Activated CD4-positive, alpha-beta memory T cell treated with anti-CD3 and anti-CD28 coated beads, Interleukin-2, amount 10 ng/mL, durations not matched to agents 7 days and 5 days (primary cell): ENCODE data around the gene ERCC4. TPM values are rescaled to one million over a fixed set of nuclear protein-coding genes. Genes with fewer than 3 reads are reported as not detected.
"Not testable (repeated sequence)": the region's sequence is repeated elsewhere in the genome, so short reads cannot be mapped to it uniquely, and the experiment has no call there.

Experiments
- CTCF ChIA-PET: fragments of 350-600 bp; sonication (Branson Sonifier 250); formaldehyde crosslinking; loops from one replicate; lab custom pipeline; 2021; ENCODE audit warnings: antibody characterized with exemption, inconsistent platforms; lab: Charles Lee
- POLR2A ChIA-PET: fragments of 350-600 bp; sonication (Branson Sonifier 250); formaldehyde crosslinking; loops from one replicate; lab custom pipeline; 2021; ENCODE audit warnings: antibody characterized with exemption; lab: Charles Lee
- DNase-seq: peaks from one replicate; pipeline ENCODE4 v3.0.0-alpha.2; 2020
- H3K27ac Mint-ChIP-seq: one replicate; pipeline ENCODE4 v1.8.0; 2021; ENCODE audit warnings: mild to moderate bottlenecking, mixed read lengths
- H3K27me3 Mint-ChIP-seq: one replicate; pipeline ENCODE4 v1.8.0; 2021; ENCODE audit warnings: mixed read lengths
- H3K36me3 Mint-ChIP-seq: one replicate; pipeline ENCODE4 v1.8.0; 2021; ENCODE audit warnings: low read depth, mixed read lengths
- H3K4me1 Mint-ChIP-seq: one replicate; pipeline ENCODE4 v1.8.0; 2021; ENCODE audit warnings: mixed read lengths
- H3K4me3 Mint-ChIP-seq: one replicate; pipeline ENCODE4 v1.8.0; 2021; ENCODE audit warnings: mild to moderate bottlenecking, mixed read lengths
- H3K9me3 Mint-ChIP-seq: one replicate; pipeline ENCODE4 v1.8.0; 2021; ENCODE audit warnings: mixed read lengths
- total RNA-seq, 2 experiments: library from RNA; stranded (reverse); gene quantifications; one replicate each; pipeline ENCODE4 v1.2.3, GENCODE V29; 2021

ERCC4 gene
- total RNA-seq = 10 to 100 TPM; 10.1 to 11.1 TPM

GRCh38 chr16:13919683-13920509, at the start of gene ERCC4:
ERCC4 (plus strand) TSS chr16:13920154; CDS start chr16:13920166, 12 bp downstream.
- peak; percentile 99 for DNase-seq
- ChIA-PET CTCF (interaction anchor here (0.6 to 2.0 kb wide), 55 partner anchors 8 to 710 kb away, joined by 3 to 28 read pairs (median 3); partner anchors contain the start of gene PARN), POLR2A (interaction anchor here (0.7 to 1.3 kb wide), 6 partner anchors 38 to 1825 kb away, joined by 3 to 10 read pairs (median 4); no protein-coding TSS in a partner anchor)
- peak within 1 kb of the TSS; percentile 84 for H3K27ac Mint-ChIP-seq
- peaks cover 4% of the 10 kb centered on the region for H3K36me3 Mint-ChIP-seq
- H3K4me1 Mint-ChIP-seq = peaks cover 27% of the 10 kb centered on the region
- peak within 1 kb of the TSS; percentile 91 for H3K4me3 Mint-ChIP-seq
- no peaks in the 10 kb centered on the region for H3K9me3 Mint-ChIP-seq
- peaks cover 6% of the 10 kb centered on the region for H3K27me3 Mint-ChIP-seq

- DNase-seq = no peak
- Mint-ChIP-seq H3K4me1 (peaks cover 2% of the 10 kb centered on the region), H3K4me3 (no peak overlapping the region), H3K27ac (no peak overlapping the region), H3K27me3 (peaks cover 10% of the 10 kb centered on the region), H3K36me3 (no peaks in the 10 kb centered on the region), H3K9me3 (no peaks in the 10 kb centered on the region)
- POLR2A ChIA-PET = no interaction called here
- CTCF ChIA-PET = no interaction called here
Measured at GRCh38 chr16:13873835-13874438, 46.0 kb upstream of the ERCC4 start.

- Mint-ChIP-seq H3K4me3 (no peak overlapping the region), H3K4me1 (peaks cover 2% of the 10 kb centered on the region), H3K27ac (no peak overlapping the region), H3K9me3 (no peaks in the 10 kb centered on the region), H3K27me3 (peaks cover 8% of the 10 kb centered on the region), H3K36me3 (no peaks in the 10 kb centered on the region)
- no peak for DNase-seq
- CTCF ChIA-PET = no interaction called here
- POLR2A ChIA-PET = no interaction called here
Measured at GRCh38 chr16:13875614-13876284, 44.2 kb upstream of the ERCC4 start.

- Mint-ChIP-seq H3K4me1 (no peaks in the 10 kb centered on the region), H3K4me3 (no peak overlapping the region), H3K27me3 (no peaks in the 10 kb centered on the region), H3K9me3 (no peaks in the 10 kb centered on the region), H3K27ac (no peak overlapping the region), H3K36me3 (no peaks in the 10 kb centered on the region)
- ChIA-PET CTCF (no interaction called here), POLR2A (no interaction called here)
- no peak for DNase-seq
Measured at GRCh38 chr16:13883276-13883675, 36.7 kb upstream of the ERCC4 start.

- CTCF ChIA-PET = no interaction called here
- POLR2A ChIA-PET = no interaction called here
- Mint-ChIP-seq H3K4me3 (no peak overlapping the region), H3K27ac (no peak overlapping the region), H3K9me3 (no peaks in the 10 kb centered on the region), H3K36me3 (no peaks in the 10 kb centered on the region), H3K27me3 (no peaks in the 10 kb centered on the region), H3K4me1 (no peaks in the 10 kb centered on the region)
- DNase-seq = no peak
Measured at GRCh38 chr16:13883881-13884280, 36.1 kb upstream of the ERCC4 start.

GRCh38 chr16:13885700-13886099, 34.3 kb upstream of the ERCC4 start:
- H3K27me3 Mint-ChIP-seq = no peaks in the 10 kb centered on the region
- no peaks in the 10 kb centered on the region for H3K36me3 Mint-ChIP-seq
- H3K4me3 Mint-ChIP-seq = no peak overlapping the region
- no peak overlapping the region for H3K27ac Mint-ChIP-seq
- peaks cover 2% of the 10 kb centered on the region for H3K9me3 Mint-ChIP-seq
- no peak for DNase-seq
- H3K4me1 Mint-ChIP-seq = no peaks in the 10 kb centered on the region
- POLR2A ChIA-PET = no interaction called here
- CTCF ChIA-PET = interaction anchor here (1.2 kb wide), 1 partner anchor 34 kb away, joined by 3 read pairs; the partner anchor contains the start of gene ERCC4

GRCh38 chr16:13886608-13887007, 33.3 kb upstream of the ERCC4 start:
- Mint-ChIP-seq H3K36me3 (no peaks in the 10 kb centered on the region), H3K9me3 (peaks cover 2% of the 10 kb centered on the region), H3K27ac (no peak overlapping the region), H3K4me3 (no peak overlapping the region), H3K4me1 (no peaks in the 10 kb centered on the region), H3K27me3 (no peaks in the 10 kb centered on the region)
- POLR2A ChIA-PET = no interaction called here
- CTCF ChIA-PET = interaction anchor here (1.2 kb wide), 1 partner anchor 33 kb away, joined by 3 read pairs; the partner anchor contains the start of gene ERCC4
- DNase-seq = no peak

- DNase-seq, H3K36me3 Mint-ChIP-seq, H3K4me3 Mint-ChIP-seq, H3K27ac Mint-ChIP-seq, H3K9me3 Mint-ChIP-seq, POLR2A ChIA-PET, CTCF ChIA-PET, H3K4me1 Mint-ChIP-seq, H3K27me3 Mint-ChIP-seq: not testable (repeated sequence)
Measured at GRCh38 chr16:13889323-13889722, 30.6 kb upstream of the ERCC4 start.

- Mint-ChIP-seq H3K27me3 (peaks cover 2% of the 10 kb centered on the region), H3K27ac (no peak overlapping the region), H3K4me3 (no peak overlapping the region), H3K4me1 (no peaks in the 10 kb centered on the region), H3K36me3 (no peaks in the 10 kb centered on the region), H3K9me3 (peaks cover 2% of the 10 kb centered on the region)
- ChIA-PET POLR2A (no interaction called here), CTCF (no interaction called here)
- no peak for DNase-seq
Measured at GRCh38 chr16:13892301-13892700, 27.7 kb upstream of the ERCC4 start.

- Mint-ChIP-seq H3K4me3 (no peak overlapping the region), H3K9me3 (no peaks in the 10 kb centered on the region)
Measured at GRCh38 chr16:13895516-13895915, 24.4 kb upstream of the ERCC4 start.

GRCh38 chr16:13896543-13897182, 23.3 kb upstream of the ERCC4 start:
- no peaks in the 10 kb centered on the region for H3K4me1 Mint-ChIP-seq
- no peak overlapping the region for H3K27ac Mint-ChIP-seq
- no peaks in the 10 kb centered on the region for H3K36me3 Mint-ChIP-seq
- POLR2A ChIA-PET = no interaction called here
- peaks cover 3% of the 10 kb centered on the region for H3K27me3 Mint-ChIP-seq
- H3K4me3 Mint-ChIP-seq = no peak overlapping the region
- H3K9me3 Mint-ChIP-seq = no peaks in the 10 kb centered on the region
- CTCF ChIA-PET = interaction anchor here (0.7 to 1.1 kb wide), 2 partner anchors 10 to 23 kb away, joined by 3 read pairs; partner anchors contain the start of gene ERCC4
- DNase-seq = no peak

More at GRCh38 chr16:13895516-13895915, 24.4 kb upstream of the ERCC4 start:
- no peak for DNase-seq
- H3K27me3 Mint-ChIP-seq = peaks cover 3% of the 10 kb centered on the region
- no peaks in the 10 kb centered on the region for H3K36me3 Mint-ChIP-seq
- ChIA-PET CTCF (interaction anchor here (1.0 kb wide), 1 partner anchor 28 kb away, joined by 3 read pairs; no protein-coding TSS in a partner anchor), POLR2A (no interaction called here)
- no peak overlapping the region for H3K27ac Mint-ChIP-seq
- no peaks in the 10 kb centered on the region for H3K4me1 Mint-ChIP-seq

GRCh38 chr16:13897806-13898205, 22.1 kb upstream of the ERCC4 start:
- CTCF ChIA-PET = no interaction called here
- DNase-seq = no peak
- Mint-ChIP-seq H3K4me3 (no peak overlapping the region), H3K9me3 (no peaks in the 10 kb centered on the region), H3K36me3 (no peaks in the 10 kb centered on the region), H3K27ac (no peak overlapping the region), H3K4me1 (no peaks in the 10 kb centered on the region), H3K27me3 (peaks cover 3% of the 10 kb centered on the region)
- POLR2A ChIA-PET = no interaction called here
